SU-DHL-6 (cell line): ENCODE measurements around the gene TNFRSF11A.

Experiments
- H2AFZ ChIP-seq: fragments of 200-600 bp; sonication (generic); 2 replicates; pipeline ENCODE4 v1.6.1; 2014; ENCODE audit warnings: low read depth, mild to moderate bottlenecking, moderate library complexity, mixed read lengths, antibody characterized with exemption, low read length; ENCODE audit not compliant: severe bottlenecking
- H3F3A ChIP-seq: fragments of 200-600 bp; shearing (Covaris generic); 2 replicates; pipeline ENCODE4 v1.6.0; 2016; ENCODE audit warnings: antibody characterized with exemption, mild to moderate bottlenecking; ENCODE audit not compliant: insufficient read depth
- H3K27ac ChIP-seq: fragments of 200-600 bp; sonication (generic); 2 replicates; pipeline ENCODE4 v1.5.1; 2016; ENCODE audit warnings: low read depth, mild to moderate bottlenecking, low read length, moderate library complexity, mixed read lengths
- H3K27me3 ChIP-seq: fragments of 200-600 bp; sonication (generic), shearing (Covaris generic); 2 replicates; pipeline ENCODE4 v1.6.0; 2014; ENCODE audit warnings: mild to moderate bottlenecking, low read length
- H3K36me3 ChIP-seq: fragments of 200-600 bp; sonication (generic); 2 replicates; pipeline ENCODE4 v1.6.1; 2014; ENCODE audit warnings: mild to moderate bottlenecking, low read length, mixed read lengths
- H3K4me2 ChIP-seq: fragments of 300-600, 200-600 bp; shearing (Covaris generic), sonication (generic); 2 replicates; pipeline ENCODE4 v1.6.0; 2014; ENCODE audit warnings: low read length, low read depth, mild to moderate bottlenecking; ENCODE audit not compliant: poor library complexity, severe bottlenecking
- H3K4me3 ChIP-seq: fragments of 200-600 bp; sonication (generic); 2 replicates; pipeline ENCODE4 v1.5.1; 2014; ENCODE audit warnings: antibody characterized with exemption, low read length, mild to moderate bottlenecking, mixed read lengths; ENCODE audit not compliant: insufficient read depth, poor library complexity, severe bottlenecking
- H3K79me2 ChIP-seq: fragments of 200-600 bp; sonication (generic); 2 replicates; pipeline ENCODE4 v1.6.1; 2014; ENCODE audit warnings: mild to moderate bottlenecking, low read length, moderate library complexity; ENCODE audit not compliant: insufficient read depth
- H3K9ac ChIP-seq: fragments of 200-600 bp; sonication (generic); 2 replicates; pipeline ENCODE4 v1.7.0; 2014; ENCODE audit warnings: mild to moderate bottlenecking, low read length
- H3K9me2 ChIP-seq: fragments of 200-600 bp; sonication (generic); replicated peaks from 2 replicates; pipeline ENCODE4 v1.6.1; 2014; ENCODE audit warnings: low read length; ENCODE audit not compliant: insufficient read depth
- H3K9me3 ChIP-seq: fragments of 200-600 bp; sonication (generic); 2 replicates; pipeline ENCODE4 v1.6.1; 2014; ENCODE audit warnings: low read length, mixed read lengths; ENCODE audit not compliant: insufficient read depth
- H4K20me1 ChIP-seq: fragments of 200-600 bp; sonication (generic); 2 replicates; pipeline ENCODE4 v1.6.1; 2014; ENCODE audit warnings: low read depth, mild to moderate bottlenecking, antibody characterized with exemption, low read length, moderate library complexity, mixed read lengths
- EZH2phosphoT487 ChIP-seq: fragments of 200-600 bp; sonication (generic), shearing (Covaris generic); conservative IDR thresholded peaks from 2 replicates; pipeline ENCODE4 v1.6.1; 2018; ENCODE audit warnings: mild to moderate bottlenecking, antibody characterized with exemption, low read length, moderate library complexity, mixed read lengths
- TF ChIP-seq, protein P1 (sequence below): fragments of 200-600 bp; sonication (generic); IDR thresholded peaks from one replicate; pipeline ENCODE4 v1.5.1; 2017; ENCODE audit warnings: antibody characterized with exemption, mild to moderate bottlenecking, low read length, moderate library complexity; ENCODE audit not compliant: insufficient read depth, poor library complexity, severe bottlenecking

TNFRSF11A gene

DNA sequence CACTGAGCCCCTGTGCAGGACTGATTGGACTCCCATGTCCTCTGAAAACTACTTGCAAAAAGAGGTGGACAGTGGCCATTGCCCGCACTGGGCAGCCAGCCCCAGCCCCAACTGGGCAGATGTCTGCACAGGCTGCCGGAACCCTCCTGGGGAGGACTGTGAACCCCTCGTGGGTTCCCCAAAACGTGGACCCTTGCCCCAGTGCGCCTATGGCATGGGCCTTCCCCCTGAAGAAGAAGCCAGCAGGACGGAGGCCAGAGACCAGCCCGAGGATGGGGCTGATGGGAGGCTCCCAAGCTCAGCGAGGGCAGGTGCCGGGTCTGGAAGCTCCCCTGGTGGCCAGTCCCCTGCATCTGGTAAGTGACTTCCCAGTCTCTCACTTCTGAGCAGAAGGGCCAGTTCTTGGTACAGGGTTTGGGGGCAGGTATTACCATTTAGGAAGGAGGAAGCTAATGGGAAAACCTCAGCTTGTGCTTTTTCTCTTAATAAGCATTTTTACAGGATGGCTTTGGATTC, 44.1 kb downstream of the TNFRSF11A start:
- no peak overlapping the region for H3K9ac ChIP-seq
- no peaks in the 10 kb centered on the region for H3K79me2 ChIP-seq
- H2AFZ ChIP-seq = no peak overlapping the region
- no peak overlapping the region for H3K4me2 ChIP-seq
- no peak overlapping the region for H3K4me3 ChIP-seq
- TF ChIP-seq EZH2phosphoT487 = no peak
- TF ChIP-seq, protein P1, sequence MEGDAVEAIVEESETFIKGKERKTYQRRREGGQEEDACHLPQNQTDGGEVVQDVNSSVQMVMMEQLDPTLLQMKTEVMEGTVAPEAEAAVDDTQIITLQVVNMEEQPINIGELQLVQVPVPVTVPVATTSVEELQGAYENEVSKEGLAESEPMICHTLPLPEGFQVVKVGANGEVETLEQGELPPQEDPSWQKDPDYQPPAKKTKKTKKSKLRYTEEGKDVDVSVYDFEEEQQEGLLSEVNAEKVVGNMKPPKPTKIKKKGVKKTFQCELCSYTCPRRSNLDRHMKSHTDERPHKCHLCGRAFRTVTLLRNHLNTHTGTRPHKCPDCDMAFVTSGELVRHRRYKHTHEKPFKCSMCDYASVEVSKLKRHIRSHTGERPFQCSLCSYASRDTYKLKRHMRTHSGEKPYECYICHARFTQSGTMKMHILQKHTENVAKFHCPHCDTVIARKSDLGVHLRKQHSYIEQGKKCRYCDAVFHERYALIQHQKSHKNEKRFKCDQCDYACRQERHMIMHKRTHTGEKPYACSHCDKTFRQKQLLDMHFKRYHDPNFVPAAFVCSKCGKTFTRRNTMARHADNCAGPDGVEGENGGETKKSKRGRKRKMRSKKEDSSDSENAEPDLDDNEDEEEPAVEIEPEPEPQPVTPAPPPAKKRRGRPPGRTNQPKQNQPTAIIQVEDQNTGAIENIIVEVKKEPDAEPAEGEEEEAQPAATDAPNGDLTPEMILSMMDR = no peak
- H3K27me3 ChIP-seq = no peaks in the 10 kb centered on the region
- no peaks in the 10 kb centered on the region for H3K36me3 ChIP-seq
- no peaks in the 10 kb centered on the region for H3K9me3 ChIP-seq
- H3F3A ChIP-seq = no peaks in the 10 kb centered on the region
- no peaks in the 10 kb centered on the region for H3K9me2 ChIP-seq
- no peak overlapping the region for H3K27ac ChIP-seq
- H4K20me1 ChIP-seq = no peaks in the 10 kb centered on the region

GRCh38 chr18:62370366-62370765, 45.3 kb downstream of the TNFRSF11A start:
- no peaks in the 10 kb centered on the region for H3K9me2 ChIP-seq
- H3F3A ChIP-seq = no peaks in the 10 kb centered on the region
- no peak overlapping the region for H2AFZ ChIP-seq
- no peak overlapping the region for H3K4me2 ChIP-seq
- H3K27ac ChIP-seq = no peak overlapping the region
- no peaks in the 10 kb centered on the region for H3K27me3 ChIP-seq
- no peaks in the 10 kb centered on the region for H4K20me1 ChIP-seq
- no peaks in the 10 kb centered on the region for H3K9me3 ChIP-seq
- no peak overlapping the region for H3K9ac ChIP-seq
- no peak for TF ChIP-seq EZH2phosphoT487
- TF ChIP-seq, protein P1 = no peak
- no peaks in the 10 kb centered on the region for H3K36me3 ChIP-seq
- H3K4me3 ChIP-seq = no peak overlapping the region
- H3K79me2 ChIP-seq = no peaks in the 10 kb centered on the region

DNA sequence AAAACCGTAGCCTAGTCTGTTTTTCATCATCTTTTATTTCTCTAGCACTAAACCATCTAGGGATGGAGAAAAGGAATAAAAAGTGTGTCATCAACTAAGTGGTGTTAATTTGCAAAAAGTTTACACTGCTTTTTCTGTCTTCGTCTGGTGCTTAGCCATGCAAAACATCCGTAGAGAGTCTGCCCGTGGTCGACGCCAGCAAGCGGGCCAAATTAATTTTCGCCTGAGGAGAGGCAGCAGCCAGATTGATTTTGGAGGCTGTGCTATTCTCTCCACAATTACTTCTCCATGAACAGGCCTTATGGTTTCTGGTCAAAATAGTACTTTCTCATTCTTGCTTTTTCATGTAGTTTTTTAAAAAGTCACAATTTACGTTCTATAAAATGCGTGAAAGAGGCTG, 46.3 kb downstream of the TNFRSF11A start:
- no peak overlapping the region for H2AFZ ChIP-seq
- H3K27ac ChIP-seq = peak overlapping the region; percentile 42
- H3K27me3 ChIP-seq = no peaks in the 10 kb centered on the region
- no peak overlapping the region for H3K4me3 ChIP-seq
- no peaks in the 10 kb centered on the region for H4K20me1 ChIP-seq
- H3K36me3 ChIP-seq = no peaks in the 10 kb centered on the region
- H3K9me2 ChIP-seq = no peaks in the 10 kb centered on the region
- H3K9me3 ChIP-seq = no peaks in the 10 kb centered on the region
- TF ChIP-seq, protein P1 = no peak
- no peak for TF ChIP-seq EZH2phosphoT487
- no peaks in the 10 kb centered on the region for H3F3A ChIP-seq
- peak overlapping the region; percentile 24 for H3K4me2 ChIP-seq
- H3K9ac ChIP-seq = no peak overlapping the region; the same call in 1 of the 2 replicates
- H3K79me2 ChIP-seq = no peaks in the 10 kb centered on the region
